GM13976 (cell line): Measurements from ENCODE around the gene LRRTM4.

Source experiments
- DNase-seq: peaks from one replicate; pipeline ENCODE4 v3.0.0; 2012; ENCODE audit warnings: low spot score
- CTCF ChIP-seq: IDR thresholded peaks from 2 replicates; pipeline ENCODE4 v1.5.1; 2012; ENCODE audit warnings: borderline replicate concordance, mild to moderate bottlenecking; ENCODE audit not compliant: insufficient read depth; ENCODE audit errors: extremely low read depth, missing control alignments, control extremely low read depth
- in situ Hi-C: fragments of 300-500 bp; cut with MboI; formaldehyde crosslinking; loops from one replicate; pipeline ENCODE4 v1.12.0; 2022; ENCODE audit warnings: low sequenced_read_pairs, mixed read lengths, inconsistent platforms; ENCODE audit not compliant: unreplicated experiment

Gene LRRTM4

GRCh38 chr2:77487074-77487803 lies 34.9 kb downstream of the LRRTM4 start:
- in situ Hi-C loops = no loop called here
- TF ChIP-seq CTCF = no peak
- DNase-seq = no peak

GRCh38 chr2:77484026-77484425 lies 38.1 kb downstream of the LRRTM4 start:
- DNase-seq = no peak
- in situ Hi-C loops = no loop called here
- no peak for TF ChIP-seq CTCF

- TF ChIP-seq CTCF = no peak
- DNase-seq = no peak
- in situ Hi-C loops = no loop called here
Observed at GRCh38 chr2:77479895-77480294, 42.3 kb downstream of the LRRTM4 start.

GRCh38 chr2:77479395-77479794 lies 42.8 kb downstream of the LRRTM4 start:
- in situ Hi-C loops = no loop called here
- TF ChIP-seq CTCF = no peak
- no peak for DNase-seq

GRCh38 chr2:77470096-77470495 lies 52.1 kb downstream of the LRRTM4 start:
- DNase-seq = no peak
- TF ChIP-seq CTCF = no peak
- in situ Hi-C loops = no loop called here

GRCh38 chr2:77469106-77469505 lies 53.1 kb downstream of the LRRTM4 start:
- DNase-seq = no peak
- in situ Hi-C loops = no loop called here
- no peak for TF ChIP-seq CTCF
